Neural cell (in vitro differentiated cells): ENCODE measurements around the gene CCDC28A. TPM values are rescaled to one million over a fixed set of nuclear protein-coding genes. Genes with fewer than 3 reads are reported as not detected.

Experiments used
- H2AFZ ChIP-seq: fragments of 200-600, 300-800 bp; sonication (generic), shearing (Covaris generic); 2 replicates; pipeline ENCODE4 v1.6.0; 2014; ENCODE audit warnings: low read depth, mild to moderate bottlenecking, antibody characterized with exemption, low read length, moderate library complexity
- H3F3A ChIP-seq: fragments of 200-600 bp; shearing (Covaris generic); 2 replicates; pipeline ENCODE4 v1.6.1; 2016; ENCODE audit warnings: mild to moderate bottlenecking, moderate library complexity, mixed read lengths, antibody characterized with exemption, low read length; ENCODE audit not compliant: insufficient read depth, poor library complexity, severe bottlenecking
- H3K27ac ChIP-seq: fragments of 200-600, 300-800 bp; sonication (generic), shearing (Covaris generic); 2 replicates; pipeline ENCODE4 v1.5.1; 2014; ENCODE audit warnings: mild to moderate bottlenecking, low read length, moderate library complexity
- H3K27me3 ChIP-seq: fragments of 300-800, 200-600 bp; sonication (generic), shearing (Covaris generic); 2 replicates; pipeline ENCODE4 v1.6.0; 2014; ENCODE audit warnings: mild to moderate bottlenecking, low read depth, low read length, moderate library complexity; ENCODE audit not compliant: insufficient read depth
- H3K36me3 ChIP-seq: fragments of 300-800, 200-600 bp; sonication (generic), shearing (Covaris generic); 2 replicates; pipeline ENCODE4 v1.5.1; 2014; ENCODE audit warnings: mild to moderate bottlenecking, antibody characterized with exemption, low read length, moderate library complexity; ENCODE audit not compliant: insufficient read depth
- H3K4me2 ChIP-seq: fragments of 300-800, 200-600 bp; sonication (generic), shearing (Covaris generic); 2 replicates; pipeline ENCODE4 v1.6.0; 2014; ENCODE audit warnings: mild to moderate bottlenecking, low read length
- H3K4me3 ChIP-seq: fragments of 300-800, 200-600 bp; sonication (generic), shearing (Covaris generic); 2 replicates; pipeline ENCODE4 v1.5.1; 2014; ENCODE audit warnings: mild to moderate bottlenecking, low read length, moderate library complexity
- H3K79me2 ChIP-seq: fragments of 200-600 bp; shearing (Covaris generic); replicated peaks from 2 replicates; pipeline ENCODE4 v1.6.0; 2014; ENCODE audit warnings: mild to moderate bottlenecking, low read length, moderate library complexity; ENCODE audit not compliant: insufficient read depth
- H3K9ac ChIP-seq: fragments of 300-800, 200-600 bp; sonication (generic), shearing (Covaris generic); 2 replicates; pipeline ENCODE4 v1.6.1; 2016; ENCODE audit warnings: mild to moderate bottlenecking, low read length, mixed read lengths
- H3K9me2 ChIP-seq: fragments of 200-600 bp; shearing (Covaris generic); 2 replicates; pipeline ENCODE4 v1.6.1; 2016; ENCODE audit warnings: mild to moderate bottlenecking, low read length, mixed read lengths; ENCODE audit not compliant: insufficient read depth
- H3K9me3 ChIP-seq: fragments of 200-600, 300-800 bp; sonication (generic), shearing (Covaris generic); 2 replicates; pipeline ENCODE4 v1.6.1; 2016; ENCODE audit warnings: mild to moderate bottlenecking, mixed run types, low read length, moderate library complexity, mixed read lengths
- H4K20me1 ChIP-seq: fragments of 200-600 bp; shearing (Covaris generic); 2 replicates; pipeline ENCODE4 v1.6.1; 2016; ENCODE audit warnings: mild to moderate bottlenecking, mixed run types; ENCODE audit not compliant: insufficient read depth
- EP300 ChIP-seq: fragments of 450-650 bp; conservative IDR thresholded peaks from 2 replicates; pipeline ENCODE4 v1.6.1; 2014; ENCODE audit warnings: antibody characterized with exemption, mild to moderate bottlenecking, moderate library complexity; ENCODE audit not compliant: poor library complexity, severe bottlenecking
- EZH2 ChIP-seq: fragments of 200-600, 300-800 bp; shearing (Covaris generic), sonication (generic); IDR thresholded peaks from 2 replicates; pipeline ENCODE4 v1.6.1; 2014; ENCODE audit warnings: antibody characterized with exemption, low read length, borderline replicate concordance, mild to moderate bottlenecking; ENCODE audit not compliant: insufficient read depth, poor library complexity, severe bottlenecking
- MXI1 ChIP-seq: fragments of 450-650 bp; conservative IDR thresholded peaks from 2 replicates; pipeline ENCODE4 v1.6.1; 2014; ENCODE audit warnings: antibody characterized with exemption, mild to moderate bottlenecking; ENCODE audit not compliant: poor library complexity, severe bottlenecking
- POLR2AphosphoS5 ChIP-seq: IDR thresholded peaks from 2 replicates; pipeline ENCODE4 v1.6.1; 2012
- RAD21 ChIP-seq: fragments of 450-650 bp; conservative IDR thresholded peaks from 2 replicates; pipeline ENCODE4 v1.6.1; 2014; ENCODE audit warnings: antibody characterized with exemption, mild to moderate bottlenecking, moderate library complexity
- SMC3 ChIP-seq: fragments of 450-650 bp; conservative IDR thresholded peaks from 2 replicates; pipeline ENCODE4 v1.6.1; 2014; ENCODE audit warnings: antibody characterized with exemption, mild to moderate bottlenecking, moderate library complexity; ENCODE audit not compliant: poor library complexity
- TAF1 ChIP-seq: IDR thresholded peaks from 2 replicates; pipeline ENCODE4 v1.6.1; 2012; ENCODE audit warnings: low read depth
- polyA plus RNA-seq: library from polyadenylated mRNA; depleted of rRNA; stranded (reverse); fragments of >200 nt; gene quantifications from 2 replicates; pipeline ENCODE4 v1.2.3, GENCODE V29; 2014
- TF ChIP-seq, protein P1 (sequence below): fragments of 450-650 bp; IDR thresholded peaks from 2 replicates; pipeline ENCODE4 v1.5.1; 2014; ENCODE audit warnings: antibody characterized with exemption, mild to moderate bottlenecking, moderate library complexity; ENCODE audit not compliant: poor library complexity, severe bottlenecking
- TF ChIP-seq, protein P2 (sequence below): IDR thresholded peaks from 2 replicates; pipeline ENCODE4 v1.6.1; 2012; ENCODE audit warnings: borderline replicate concordance

CCDC28A gene
- polyA plus RNA-seq, 1 donor from 2014 or later, result 10.6 TPM

DNA sequence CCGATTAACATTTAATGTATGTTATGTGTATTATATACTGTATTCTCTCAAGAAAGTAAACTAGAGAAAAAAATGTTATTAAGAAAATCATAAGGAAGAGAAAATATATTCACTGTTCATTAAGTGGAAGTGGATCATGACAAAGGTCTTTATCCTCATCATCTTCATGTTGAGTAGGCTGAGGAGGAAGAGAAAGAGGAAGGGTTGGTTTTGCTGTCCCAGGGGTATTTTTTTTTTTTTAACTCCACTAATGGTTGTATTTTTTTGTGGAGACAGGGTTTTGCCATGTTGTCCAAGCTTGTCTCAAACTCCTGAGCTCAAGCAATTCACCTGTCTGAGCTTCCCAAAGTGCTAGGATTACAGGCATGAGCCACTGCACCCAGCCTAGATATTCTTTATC, 33.3 kb downstream of the CCDC28A start:
- Histone ChIP-seq H3K27me3 (no peaks in the 10 kb centered on the region), H2AFZ (no peak overlapping the region), H3K9ac (no peak overlapping the region), H3K36me3 (no peaks in the 10 kb centered on the region), H3K9me2 (no peaks in the 10 kb centered on the region), H3K79me2 (no peaks in the 10 kb centered on the region), H3K4me3 (no peak overlapping the region), H3K4me2 (no peak overlapping the region), H3F3A (no peaks in the 10 kb centered on the region), H4K20me1 (no peaks in the 10 kb centered on the region), H3K9me3 (no peaks in the 10 kb centered on the region), H3K27ac (no peak overlapping the region)
- TF ChIP-seq, protein P1, sequence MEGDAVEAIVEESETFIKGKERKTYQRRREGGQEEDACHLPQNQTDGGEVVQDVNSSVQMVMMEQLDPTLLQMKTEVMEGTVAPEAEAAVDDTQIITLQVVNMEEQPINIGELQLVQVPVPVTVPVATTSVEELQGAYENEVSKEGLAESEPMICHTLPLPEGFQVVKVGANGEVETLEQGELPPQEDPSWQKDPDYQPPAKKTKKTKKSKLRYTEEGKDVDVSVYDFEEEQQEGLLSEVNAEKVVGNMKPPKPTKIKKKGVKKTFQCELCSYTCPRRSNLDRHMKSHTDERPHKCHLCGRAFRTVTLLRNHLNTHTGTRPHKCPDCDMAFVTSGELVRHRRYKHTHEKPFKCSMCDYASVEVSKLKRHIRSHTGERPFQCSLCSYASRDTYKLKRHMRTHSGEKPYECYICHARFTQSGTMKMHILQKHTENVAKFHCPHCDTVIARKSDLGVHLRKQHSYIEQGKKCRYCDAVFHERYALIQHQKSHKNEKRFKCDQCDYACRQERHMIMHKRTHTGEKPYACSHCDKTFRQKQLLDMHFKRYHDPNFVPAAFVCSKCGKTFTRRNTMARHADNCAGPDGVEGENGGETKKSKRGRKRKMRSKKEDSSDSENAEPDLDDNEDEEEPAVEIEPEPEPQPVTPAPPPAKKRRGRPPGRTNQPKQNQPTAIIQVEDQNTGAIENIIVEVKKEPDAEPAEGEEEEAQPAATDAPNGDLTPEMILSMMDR, result no peak
- TF ChIP-seq EP300 (no peak), POLR2AphosphoS5 (no peak), EZH2 (no peak), RAD21 (no peak), TAF1 (no peak), MXI1 (no peak), SMC3 (no peak)
- TF ChIP-seq, protein P2, sequence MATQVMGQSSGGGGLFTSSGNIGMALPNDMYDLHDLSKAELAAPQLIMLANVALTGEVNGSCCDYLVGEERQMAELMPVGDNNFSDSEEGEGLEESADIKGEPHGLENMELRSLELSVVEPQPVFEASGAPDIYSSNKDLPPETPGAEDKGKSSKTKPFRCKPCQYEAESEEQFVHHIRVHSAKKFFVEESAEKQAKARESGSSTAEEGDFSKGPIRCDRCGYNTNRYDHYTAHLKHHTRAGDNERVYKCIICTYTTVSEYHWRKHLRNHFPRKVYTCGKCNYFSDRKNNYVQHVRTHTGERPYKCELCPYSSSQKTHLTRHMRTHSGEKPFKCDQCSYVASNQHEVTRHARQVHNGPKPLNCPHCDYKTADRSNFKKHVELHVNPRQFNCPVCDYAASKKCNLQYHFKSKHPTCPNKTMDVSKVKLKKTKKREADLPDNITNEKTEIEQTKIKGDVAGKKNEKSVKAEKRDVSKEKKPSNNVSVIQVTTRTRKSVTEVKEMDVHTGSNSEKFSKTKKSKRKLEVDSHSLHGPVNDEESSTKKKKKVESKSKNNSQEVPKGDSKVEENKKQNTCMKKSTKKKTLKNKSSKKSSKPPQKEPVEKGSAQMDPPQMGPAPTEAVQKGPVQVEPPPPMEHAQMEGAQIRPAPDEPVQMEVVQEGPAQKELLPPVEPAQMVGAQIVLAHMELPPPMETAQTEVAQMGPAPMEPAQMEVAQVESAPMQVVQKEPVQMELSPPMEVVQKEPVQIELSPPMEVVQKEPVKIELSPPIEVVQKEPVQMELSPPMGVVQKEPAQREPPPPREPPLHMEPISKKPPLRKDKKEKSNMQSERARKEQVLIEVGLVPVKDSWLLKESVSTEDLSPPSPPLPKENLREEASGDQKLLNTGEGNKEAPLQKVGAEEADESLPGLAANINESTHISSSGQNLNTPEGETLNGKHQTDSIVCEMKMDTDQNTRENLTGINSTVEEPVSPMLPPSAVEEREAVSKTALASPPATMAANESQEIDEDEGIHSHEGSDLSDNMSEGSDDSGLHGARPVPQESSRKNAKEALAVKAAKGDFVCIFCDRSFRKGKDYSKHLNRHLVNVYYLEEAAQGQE, result no peak

DNA sequence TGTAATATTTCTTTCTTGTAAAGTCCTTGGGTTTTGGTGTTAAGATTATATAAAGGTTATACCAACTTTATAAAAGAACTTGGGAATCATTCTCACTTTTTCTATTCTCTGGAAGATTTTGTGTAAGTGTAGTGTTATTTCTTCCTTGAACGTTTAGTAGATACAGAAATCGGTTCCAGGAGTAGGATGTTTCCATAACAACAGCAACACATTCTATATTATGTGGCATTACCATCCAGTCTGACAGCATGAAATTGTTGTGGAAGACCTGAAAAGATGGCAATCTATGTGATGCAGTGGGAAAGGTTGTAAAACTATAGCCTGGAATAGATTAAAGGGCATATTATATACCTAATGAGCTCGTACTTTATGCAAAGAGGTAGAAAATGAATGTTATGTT, 36.1 kb downstream of the CCDC28A start:
- TF ChIP-seq, protein P2, result no peak
- no peak for TF ChIP-seq MXI1
- TF ChIP-seq TAF1, result no peak
- no peak for TF ChIP-seq POLR2AphosphoS5
- no peak for TF ChIP-seq EZH2
- TF ChIP-seq EP300, result no peak
- TF ChIP-seq, protein P1, result no peak
- no peak for TF ChIP-seq SMC3
- no peak for TF ChIP-seq RAD21
- Histone ChIP-seq H3F3A (no peaks in the 10 kb centered on the region), H3K79me2 (no peaks in the 10 kb centered on the region), H3K36me3 (no peaks in the 10 kb centered on the region), H3K9me2 (no peaks in the 10 kb centered on the region), H3K9ac (no peak overlapping the region), H3K4me2 (no peak overlapping the region), H4K20me1 (no peaks in the 10 kb centered on the region), H3K9me3 (no peaks in the 10 kb centered on the region), H3K27ac (no peak overlapping the region), H2AFZ (no peak overlapping the region), H3K4me3 (no peak overlapping the region), H3K27me3 (no peaks in the 10 kb centered on the region)
